Body of pancreas (tissue), 4 donors: ENCODE measurements around the gene FAM24B. TPM values are rescaled to one million over a fixed set of nuclear protein-coding genes. Genes with fewer than 3 reads are reported as not detected.

ENCODE experiments used
- ATAC-seq: fragments of 150-250 bp; one replicate; pipeline ENCODE4 v1.9.1; 2016
- DNase-seq, 4 donors: peaks; one replicate each; pipeline ENCODE4 v3.0.0-alpha.2; 2019
- H3K27ac ChIP-seq, 4 donors: fragments of 200-600 bp; sonication (generic); 1 replicate in 3 of 4; 2 replicates in 1 of 4; pipeline versions ENCODE4 v1.5.1 to v1.6.1; 2016 to 2019; ENCODE audit warnings: mild to moderate bottlenecking in 1 of 4, mixed read lengths in 1 of 4, moderate library complexity in 1 of 4
- H3K27me3 ChIP-seq, 2 donors: fragments of 200-600 bp; sonication (generic); one replicate each; pipeline ENCODE4 v1.6.0; 2016; ENCODE audit warnings: mild to moderate bottlenecking in 1 of 2
- H3K36me3 ChIP-seq, 2 donors: fragments of 200-600 bp; sonication (generic); replicated peaks in 1 of 2; 2 replicates each; pipeline ENCODE4 v1.5.1; 2016; ENCODE audit warnings: low read depth in 2 of 2; ENCODE audit not compliant: insufficient read depth in 1 of 2
- H3K4me1 ChIP-seq: fragments of 200-600 bp; sonication (generic); one replicate; pipeline ENCODE4 v1.6.0; 2016
- H3K4me3 ChIP-seq, 2 donors: fragments of 200-600 bp; sonication (generic); 1 replicate in 1 of 2; 2 replicates in 1 of 2; pipeline ENCODE4 v1.5.1; 2016 to 2019
- H3K9me3 ChIP-seq, 3 donors: fragments of 200-600 bp; sonication (generic); 1 replicate in 2 of 3; 2 replicates in 1 of 3; pipeline ENCODE4 v1.5.1; 2016
- POLR2A ChIP-seq, 3 donors: fragments of 450-650 bp; IDR thresholded peaks; one replicate each; pipeline ENCODE4 v1.6.1; 2016; ENCODE audit warnings: antibody characterized with exemption in 3 of 3, mild to moderate bottlenecking in 2 of 3
- WGBS, 2 donors: methylation state at CpG; one replicate each; pipeline ENCODE4 v1.1.5; 2017; 5-methylcytosine and 5-hydroxymethylcytosine counted together
- intact Hi-C: fragments of 100-400 bp; cut with DNase I; formaldehyde crosslinking; loops from one replicate; pipeline ENCODE4 v1.15.1; 2023
- total RNA-seq, 2 donors: library from RNA; depleted of rRNA; stranded (reverse); fragments of >200 nt; gene quantifications; one replicate each; pipeline ENCODE4 v1.1.0, GENCODE V29; 2016
- TF ChIP-seq, protein P1 (sequence below), 7 experiments: fragments of 450-650 bp in 4 of 7; fragments of 200-600 bp in 3 of 7; sonication (generic) in 3 of 7; IDR thresholded peaks; one replicate each; pipeline ENCODE4 v1.5.1; 2016 to 2019; ENCODE audit warnings: antibody characterized with exemption in 7 of 7

FAM24B gene
- total RNA-seq, 2 donors from 2014 or later = 4.3 to 7.0 TPM

DNA sequence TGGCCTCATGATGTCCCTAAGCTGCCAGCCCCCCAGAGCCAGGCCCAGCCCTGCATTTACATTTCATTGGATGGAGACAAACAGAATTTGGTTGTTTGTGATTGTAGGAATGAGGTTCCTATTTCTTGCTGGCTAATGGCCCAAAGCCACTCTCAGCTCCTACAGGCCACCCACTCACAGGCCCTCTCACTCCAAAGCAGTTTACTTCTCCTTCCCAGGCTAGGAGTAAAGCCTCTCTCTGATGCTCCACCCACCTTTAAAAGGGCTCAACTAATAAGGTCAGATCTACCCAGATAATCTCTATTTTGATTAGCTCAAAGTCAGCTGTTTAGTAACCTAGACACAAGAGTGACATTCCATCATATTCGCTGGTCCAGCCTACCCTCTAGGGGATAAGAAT, 22.5 kb downstream of the FAM24B start:
- DNase-seq (no peak), ATAC-seq (no peak)
- WGBS, 2 donors = 89 to 100% methylated on average over 1 of the region's 1 CpG
- no peak overlapping the region for H3K27ac ChIP-seq
- H3K36me3 ChIP-seq = no peaks in the 10 kb centered on the region
- H3K4me3 ChIP-seq = no peak overlapping the region
- peaks cover 12% of the 10 kb centered on the region for H3K4me1 ChIP-seq
- no peaks in the 10 kb centered on the region for H3K27me3 ChIP-seq
- H3K9me3 ChIP-seq = no peaks in the 10 kb centered on the region
- TF ChIP-seq, protein P1, sequence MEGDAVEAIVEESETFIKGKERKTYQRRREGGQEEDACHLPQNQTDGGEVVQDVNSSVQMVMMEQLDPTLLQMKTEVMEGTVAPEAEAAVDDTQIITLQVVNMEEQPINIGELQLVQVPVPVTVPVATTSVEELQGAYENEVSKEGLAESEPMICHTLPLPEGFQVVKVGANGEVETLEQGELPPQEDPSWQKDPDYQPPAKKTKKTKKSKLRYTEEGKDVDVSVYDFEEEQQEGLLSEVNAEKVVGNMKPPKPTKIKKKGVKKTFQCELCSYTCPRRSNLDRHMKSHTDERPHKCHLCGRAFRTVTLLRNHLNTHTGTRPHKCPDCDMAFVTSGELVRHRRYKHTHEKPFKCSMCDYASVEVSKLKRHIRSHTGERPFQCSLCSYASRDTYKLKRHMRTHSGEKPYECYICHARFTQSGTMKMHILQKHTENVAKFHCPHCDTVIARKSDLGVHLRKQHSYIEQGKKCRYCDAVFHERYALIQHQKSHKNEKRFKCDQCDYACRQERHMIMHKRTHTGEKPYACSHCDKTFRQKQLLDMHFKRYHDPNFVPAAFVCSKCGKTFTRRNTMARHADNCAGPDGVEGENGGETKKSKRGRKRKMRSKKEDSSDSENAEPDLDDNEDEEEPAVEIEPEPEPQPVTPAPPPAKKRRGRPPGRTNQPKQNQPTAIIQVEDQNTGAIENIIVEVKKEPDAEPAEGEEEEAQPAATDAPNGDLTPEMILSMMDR (IDR thresholded peaks at IDR 0.05) = no peak
- no peak for TF ChIP-seq POLR2A (IDR thresholded peaks at IDR 0.05)
- intact Hi-C loops = no loop called here

DNA sequence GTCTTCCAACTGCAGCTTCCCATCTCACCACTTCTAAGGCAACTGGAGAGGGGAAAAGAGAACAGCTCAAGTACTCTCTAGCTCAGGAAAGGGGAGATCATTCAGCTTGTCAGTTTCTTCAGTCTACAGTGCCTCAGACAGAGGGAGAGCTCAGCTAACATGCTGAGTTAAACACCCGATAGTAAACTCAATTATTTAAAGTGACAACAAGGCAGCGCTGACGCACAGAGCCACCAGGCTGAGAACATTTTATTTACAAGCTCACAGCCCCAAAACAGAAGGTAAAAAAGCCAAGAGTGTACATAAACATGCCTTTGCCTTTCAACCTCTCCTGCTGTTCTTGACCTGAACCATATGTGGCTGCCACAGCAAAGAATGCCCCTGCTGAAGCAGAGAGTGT, 23.6 kb downstream of the FAM24B start:
- Histone ChIP-seq H3K4me1 (peaks cover 19% of the 10 kb centered on the region), H3K4me3 (no peak overlapping the region), H3K27me3 (no peaks in the 10 kb centered on the region), H3K36me3 (no peaks in the 10 kb centered on the region), H3K9me3 (no peaks in the 10 kb centered on the region), H3K27ac (no peak overlapping the region)
- WGBS, 2 donors = 88 to 91% methylated on average over 3 of the region's 3 CpGs
- ATAC-seq (no peak), DNase-seq (no peak)
- no peak for TF ChIP-seq POLR2A (IDR thresholded peaks at IDR 0.05)
- TF ChIP-seq, protein P1 (IDR thresholded peaks at IDR 0.05) = no peak
- intact Hi-C loops = no loop called here

DNA sequence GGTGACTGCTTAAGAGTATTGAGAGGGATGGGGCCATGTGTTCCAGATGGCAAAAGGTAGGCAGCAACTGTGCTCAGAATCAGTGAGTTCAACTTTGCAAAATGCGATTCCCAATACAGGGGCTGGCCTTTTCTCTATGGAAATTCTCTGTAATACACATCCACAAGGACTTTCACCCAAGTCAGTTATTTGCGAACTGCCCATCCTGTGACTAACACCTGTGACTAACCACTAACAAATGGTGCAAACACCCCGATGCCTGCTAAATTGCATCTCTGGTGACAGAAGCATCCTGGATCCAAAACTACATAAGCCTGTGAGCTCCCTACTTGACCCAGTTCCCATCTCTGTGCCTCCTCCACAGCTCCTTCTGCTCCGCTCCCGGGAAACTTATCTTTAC, 24.7 kb downstream of the FAM24B start:
- H3K4me3 ChIP-seq = no peak overlapping the region
- no peak overlapping the region for H3K27ac ChIP-seq
- H3K27me3 ChIP-seq = no peaks in the 10 kb centered on the region
- 79 to 92% methylated on average over 5 of the region's 5 CpGs for WGBS, 2 donors
- intact Hi-C loops = no loop called here
- no peaks in the 10 kb centered on the region for H3K9me3 ChIP-seq
- no peaks in the 10 kb centered on the region for H3K36me3 ChIP-seq
- ATAC-seq (no peak), DNase-seq (no peak)
- TF ChIP-seq, protein P1 (IDR thresholded peaks at IDR 0.05) = no peak
- TF ChIP-seq POLR2A (IDR thresholded peaks at IDR 0.05) = no peak
- H3K4me1 ChIP-seq = peaks cover 29% of the 10 kb centered on the region

DNA sequence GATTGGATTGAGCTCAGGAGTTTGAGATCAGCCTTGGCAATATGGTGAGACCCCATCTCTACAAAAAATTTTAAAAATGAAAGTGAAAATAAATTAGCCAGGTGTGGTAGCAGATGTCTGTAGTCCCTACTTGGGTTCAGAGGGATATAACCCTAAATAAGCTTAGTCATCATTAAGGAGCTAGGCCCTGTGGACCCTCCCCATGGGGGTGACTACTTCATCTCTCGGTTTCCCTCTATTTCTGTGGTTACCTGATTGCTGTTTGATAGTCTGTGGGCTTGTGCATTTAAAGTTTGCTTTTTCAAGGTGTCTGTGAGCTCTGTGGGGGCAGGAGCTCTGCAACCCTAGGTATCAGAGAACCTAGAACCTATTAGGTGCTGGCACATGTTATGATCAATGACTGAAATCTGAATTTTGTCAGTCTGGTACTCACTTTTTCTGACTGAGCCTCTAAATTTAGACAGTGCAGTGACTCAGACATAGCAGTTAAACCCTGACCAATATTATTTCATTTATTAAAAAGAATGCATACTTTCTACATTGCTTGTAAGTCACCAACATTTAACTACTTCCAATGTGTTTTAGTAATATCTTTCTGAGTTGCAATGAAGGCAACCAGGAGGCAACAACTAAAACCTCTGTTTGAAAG, 25.6 kb downstream of the FAM24B start:
- 90 to 100% methylated on average over 1 of the region's 1 CpG for WGBS, 2 donors
- DNase-seq (no peak), ATAC-seq (no peak)
- no peaks in the 10 kb centered on the region for H3K27me3 ChIP-seq
- peaks cover 38% of the 10 kb centered on the region for H3K4me1 ChIP-seq
- no peaks in the 10 kb centered on the region for H3K36me3 ChIP-seq
- intact Hi-C loops = no loop called here
- no peak overlapping the region for H3K4me3 ChIP-seq
- TF ChIP-seq, protein P1 (IDR thresholded peaks at IDR 0.05) = no peak
- no peak for TF ChIP-seq POLR2A (IDR thresholded peaks at IDR 0.05)
- H3K9me3 ChIP-seq = no peaks in the 10 kb centered on the region
- no peak overlapping the region for H3K27ac ChIP-seq

DNA sequence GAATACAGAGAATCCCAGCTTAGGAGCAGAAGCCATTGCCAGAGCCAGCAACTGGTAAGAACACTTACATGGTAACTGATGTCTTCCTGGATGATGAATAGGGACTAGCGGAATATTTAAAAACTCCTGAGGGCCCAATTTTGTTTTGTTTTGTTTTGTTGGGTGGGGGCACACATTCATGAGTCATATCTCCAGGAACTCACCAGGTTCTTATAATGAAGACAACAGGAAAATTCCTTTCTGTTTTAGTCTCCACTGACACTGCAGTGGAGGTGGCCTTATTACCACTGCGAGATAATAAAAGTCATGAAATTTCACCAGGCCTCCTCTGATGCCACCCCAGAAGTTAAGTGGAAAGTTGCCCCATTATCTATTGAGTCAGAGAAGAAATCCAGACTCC, 27.1 kb downstream of the FAM24B start:
- Histone ChIP-seq H3K27ac (peak overlapping the region in 3 of 4 donors; percentile 80 to 93 (median 88)), H3K36me3 (no peaks in the 10 kb centered on the region), H3K4me1 (peaks cover 53% of the 10 kb centered on the region), H3K9me3 (no peaks in the 10 kb centered on the region), H3K27me3 (no peaks in the 10 kb centered on the region), H3K4me3 (no peak overlapping the region)
- no peak for TF ChIP-seq POLR2A (IDR thresholded peaks at IDR 0.05)
- TF ChIP-seq, protein P1 (IDR thresholded peaks at IDR 0.05) = no peak
- no peak for ATAC-seq
- intact Hi-C loops = no loop called here
- DNase-seq = no peak
- WGBS, 2 donors = 98 to 100% methylated on average over 2 of the region's 2 CpGs
